Lower lobe of right lung (tissue), 2 donors: ENCODE measurements around the gene PDX1. TPM values are rescaled to one million over a fixed set of nuclear protein-coding genes. Genes with fewer than 3 reads are reported as not detected.

Source experiments
- ATAC-seq, 2 donors: fragments of 200-7000 bp; cut with Tn5 transposase; one replicate each; pipeline ENCODE4 v1.9.1; 2020 to 2022; ENCODE audit warnings: mild to moderate bottlenecking in 2 of 2, moderate library complexity in 2 of 2
- DNase-seq: peaks from one replicate; pipeline ENCODE4 v3.0.0-alpha.2; 2020
- H3K27ac ChIP-seq: fragments of 200-600 bp; one replicate; pipeline ENCODE4 v1.8.0; 2022
- H3K27me3 ChIP-seq: fragments of 200-600 bp; one replicate; pipeline ENCODE4 v1.8.0; 2022; ENCODE audit warnings: low read depth
- H3K36me3 ChIP-seq: fragments of 200-600 bp; one replicate; pipeline ENCODE4 v1.8.0; 2022; ENCODE audit warnings: mild to moderate bottlenecking
- H3K4me1 ChIP-seq: fragments of 200-600 bp; one replicate; pipeline ENCODE4 v1.8.0; 2022
- H3K4me3 ChIP-seq: fragments of 200-600 bp; one replicate; pipeline ENCODE4 v1.8.0; 2022; ENCODE audit warnings: mild to moderate bottlenecking
- H3K9me3 ChIP-seq: fragments of 200-600 bp; one replicate; pipeline ENCODE4 v1.8.0; 2022
- intact Hi-C: fragments of 100-400 bp; cut with DNase I; formaldehyde crosslinking; loops from one replicate; pipeline ENCODE4 v1.11.0; 2022
- total RNA-seq: library from RNA; stranded (reverse); fragmentation: NEBNext Ultra II Directional; extraction: Animal tissue kit (Norgen Biotek cat#: 25700); gene quantifications from one replicate; pipeline ENCODE4 v1.2.1, GENCODE V29; 2021
- TF ChIP-seq, protein P1 (sequence below): fragments of 200-600 bp; IDR thresholded peaks from one replicate; pipeline ENCODE4 v1.8.0; 2022; ENCODE audit warnings: antibody characterized with exemption, mild to moderate bottlenecking
- donor health status: DM: no; HTN: yes; CAD: no; lungs with severe emphysema.

The PDX1 gene
- total RNA-seq, 1 donor from 2014 or later: not detected

DNA sequence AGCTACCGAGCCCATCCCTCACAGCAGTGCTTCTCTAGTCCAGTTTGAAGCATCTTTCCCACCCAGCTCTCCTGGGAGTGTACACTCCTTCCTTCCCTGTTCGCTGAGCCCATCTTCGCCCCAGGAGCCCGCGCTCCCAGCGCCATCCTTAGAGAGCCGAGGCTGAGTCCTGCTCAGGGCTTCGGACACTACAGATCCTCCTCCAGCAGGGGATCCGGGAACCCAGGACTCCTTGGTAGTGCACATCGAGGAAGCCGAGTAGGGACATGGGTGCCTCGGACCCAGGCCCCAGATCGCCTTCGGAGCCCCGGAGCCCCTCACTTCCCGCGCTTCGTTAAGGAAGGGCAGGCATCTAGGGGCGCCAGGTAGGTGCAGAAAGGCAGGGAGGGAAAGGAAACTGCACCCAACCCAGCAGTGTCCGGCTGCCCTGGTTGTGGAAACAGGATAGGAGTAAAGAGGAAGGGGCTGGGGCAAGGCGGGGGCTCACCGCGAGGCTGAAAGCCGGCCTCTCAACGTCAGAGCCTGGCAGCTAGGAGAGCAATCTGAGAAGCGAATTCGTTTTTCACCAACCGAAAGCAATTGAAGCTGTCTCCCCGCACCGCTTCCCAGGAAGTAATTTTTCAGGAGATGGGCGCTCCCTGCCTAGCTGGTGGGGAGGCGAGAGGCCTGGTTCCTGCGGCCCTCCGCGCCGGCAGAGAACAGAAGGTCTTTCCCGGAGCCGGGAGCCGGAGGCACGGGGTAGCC, 1.0 kb downstream of the PDX1 start:
- intact Hi-C loops: no loop called here
- TF ChIP-seq, protein P1, sequence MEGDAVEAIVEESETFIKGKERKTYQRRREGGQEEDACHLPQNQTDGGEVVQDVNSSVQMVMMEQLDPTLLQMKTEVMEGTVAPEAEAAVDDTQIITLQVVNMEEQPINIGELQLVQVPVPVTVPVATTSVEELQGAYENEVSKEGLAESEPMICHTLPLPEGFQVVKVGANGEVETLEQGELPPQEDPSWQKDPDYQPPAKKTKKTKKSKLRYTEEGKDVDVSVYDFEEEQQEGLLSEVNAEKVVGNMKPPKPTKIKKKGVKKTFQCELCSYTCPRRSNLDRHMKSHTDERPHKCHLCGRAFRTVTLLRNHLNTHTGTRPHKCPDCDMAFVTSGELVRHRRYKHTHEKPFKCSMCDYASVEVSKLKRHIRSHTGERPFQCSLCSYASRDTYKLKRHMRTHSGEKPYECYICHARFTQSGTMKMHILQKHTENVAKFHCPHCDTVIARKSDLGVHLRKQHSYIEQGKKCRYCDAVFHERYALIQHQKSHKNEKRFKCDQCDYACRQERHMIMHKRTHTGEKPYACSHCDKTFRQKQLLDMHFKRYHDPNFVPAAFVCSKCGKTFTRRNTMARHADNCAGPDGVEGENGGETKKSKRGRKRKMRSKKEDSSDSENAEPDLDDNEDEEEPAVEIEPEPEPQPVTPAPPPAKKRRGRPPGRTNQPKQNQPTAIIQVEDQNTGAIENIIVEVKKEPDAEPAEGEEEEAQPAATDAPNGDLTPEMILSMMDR: no peak

DNA sequence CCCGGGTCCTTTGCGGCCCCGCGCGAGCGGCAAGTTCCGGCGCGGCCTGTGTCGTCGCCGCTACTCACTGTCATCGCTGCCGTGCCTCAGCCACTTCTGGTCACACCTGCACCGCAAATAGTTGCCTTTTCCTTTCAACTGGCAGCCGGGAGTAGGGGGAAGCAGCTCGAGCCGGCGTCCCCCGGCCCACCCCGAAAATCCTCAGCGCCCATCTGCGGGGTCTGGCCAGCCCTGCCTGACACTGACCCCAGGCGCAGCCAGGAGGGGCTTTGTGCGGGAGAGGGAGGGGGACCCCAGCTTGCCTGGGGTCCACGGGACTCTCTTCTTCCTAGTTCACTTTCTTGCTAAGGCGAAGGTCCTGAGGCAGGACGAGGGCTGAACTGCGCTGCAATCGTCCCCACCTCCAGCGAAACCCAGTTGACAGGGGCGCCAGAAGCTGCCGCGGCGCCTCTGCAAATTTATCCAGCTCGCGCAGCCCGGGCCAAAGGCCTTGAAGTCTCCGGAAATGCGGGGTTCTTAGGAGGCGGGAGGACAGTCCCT, 1.7 kb downstream of the PDX1 start:
- H3K4me1 ChIP-seq: peaks cover 32% of the 10 kb centered on the region
- no peak for DNase-seq
- intact Hi-C loops: no loop called here
- TF ChIP-seq, protein P1: no peak
- peak overlapping the region; percentile 51 for H3K4me3 ChIP-seq
- no peaks in the 10 kb centered on the region for H3K36me3 ChIP-seq
- H3K27me3 ChIP-seq: peaks cover 98% of the 10 kb centered on the region
- no peaks in the 10 kb centered on the region for H3K9me3 ChIP-seq
- no peak overlapping the region for H3K27ac ChIP-seq
- ATAC-seq: peak in 1 of 2 donors; percentile 21

More for the DNA sequence above, 1.0 kb downstream of the PDX1 start:
- peaks cover 98% of the 10 kb centered on the region for H3K27me3 ChIP-seq
- no peak overlapping the region for H3K27ac ChIP-seq
- DNase-seq (no peak), ATAC-seq (peak; percentile 47 to 53)
- no peaks in the 10 kb centered on the region for H3K9me3 ChIP-seq
- peaks cover 32% of the 10 kb centered on the region for H3K4me1 ChIP-seq
- H3K36me3 ChIP-seq: no peaks in the 10 kb centered on the region
- peak overlapping the region; percentile 51 for H3K4me3 ChIP-seq

DNA sequence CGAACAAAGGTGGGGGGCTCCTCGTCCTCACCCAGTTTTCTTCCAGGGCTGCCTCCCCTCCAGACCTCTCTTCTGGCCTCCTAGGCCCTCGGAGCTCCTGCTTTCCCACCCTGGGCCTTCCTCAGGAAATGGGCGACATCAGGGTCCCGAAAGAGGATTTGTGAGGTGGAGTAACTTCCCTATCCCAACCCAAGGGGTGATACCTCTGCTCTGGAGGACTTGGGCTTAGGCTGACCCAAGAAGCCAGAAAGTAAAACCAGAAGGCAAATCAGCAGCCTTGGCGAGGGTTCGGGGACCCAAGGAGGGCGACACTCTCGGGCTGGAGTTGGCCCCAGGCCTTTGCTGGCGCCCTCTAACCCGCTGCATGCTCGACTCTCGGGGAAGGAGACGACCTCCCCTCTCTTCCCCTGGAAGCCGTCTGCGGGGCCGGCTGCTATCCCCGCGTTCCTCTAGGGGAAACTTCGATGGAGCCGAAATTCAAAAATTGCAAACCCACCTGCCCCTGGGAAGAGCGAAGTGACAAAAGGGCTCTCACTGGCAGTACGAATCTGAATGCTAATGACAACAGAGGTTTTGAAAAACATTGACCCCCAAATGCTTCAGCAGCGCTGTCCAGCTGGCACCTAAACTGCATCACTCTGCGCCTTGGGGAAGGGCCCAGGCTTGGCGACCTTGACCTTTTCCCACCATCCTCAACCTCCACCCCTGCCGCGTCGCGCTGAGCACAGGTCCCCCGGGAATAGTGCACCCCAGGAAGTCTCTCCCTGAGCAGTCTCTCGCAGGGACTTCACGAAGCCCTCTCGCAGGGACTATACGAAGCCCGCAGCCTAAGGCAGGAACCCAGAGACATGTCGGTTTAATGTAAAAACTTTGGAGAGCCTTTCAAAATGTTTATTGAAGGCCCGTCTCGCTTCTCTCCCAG, 2.4 kb downstream of the PDX1 start:
- intact Hi-C loops: no loop called here
- Histone ChIP-seq H3K9me3 (no peaks in the 10 kb centered on the region), H3K27ac (no peak overlapping the region), H3K36me3 (no peaks in the 10 kb centered on the region), H3K4me3 (no peak overlapping the region), H3K4me1 (peaks cover 27% of the 10 kb centered on the region), H3K27me3 (peaks cover 98% of the 10 kb centered on the region)
- TF ChIP-seq, protein P1: no peak
- DNase-seq (no peak), ATAC-seq (no peak)

DNA sequence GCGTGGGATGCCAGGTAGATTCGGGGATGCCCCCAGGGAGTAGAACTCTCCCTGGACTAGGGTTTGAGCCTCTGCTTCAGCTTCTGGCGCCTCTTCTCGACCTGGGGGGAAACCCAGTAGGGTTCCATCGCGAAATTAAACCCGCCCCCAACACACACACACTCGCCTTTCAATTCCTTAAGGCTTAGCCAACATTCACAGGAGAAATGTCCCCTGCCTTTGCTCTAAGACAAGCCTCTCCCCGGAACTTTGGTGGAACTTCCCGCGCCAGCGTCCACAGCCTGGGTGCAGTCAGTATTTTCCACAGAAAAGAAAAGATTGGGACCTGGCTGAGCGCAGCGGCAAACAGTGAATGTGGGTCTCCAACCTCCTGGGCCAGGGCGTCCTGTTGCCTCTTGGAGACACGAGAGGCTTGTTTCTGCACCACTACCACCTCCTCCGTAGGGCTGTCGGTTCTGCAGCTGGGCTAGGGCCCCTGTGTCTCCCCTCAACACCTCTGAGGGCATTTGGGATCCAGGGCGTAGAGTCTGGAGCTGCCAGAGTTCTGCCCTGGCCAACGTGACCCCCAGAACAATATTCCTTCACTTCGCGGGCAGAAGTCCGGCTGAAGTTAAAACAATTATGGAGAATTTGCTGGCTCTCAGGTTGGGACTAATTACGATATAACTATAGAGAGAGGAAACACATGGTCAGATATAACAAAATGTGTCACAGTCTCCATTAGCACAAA, 3.2 kb downstream of the PDX1 start:
- TF ChIP-seq, protein P1: no peak
- Histone ChIP-seq H3K27ac (no peak overlapping the region), H3K27me3 (peaks cover 98% of the 10 kb centered on the region), H3K4me1 (peaks cover 21% of the 10 kb centered on the region), H3K9me3 (no peaks in the 10 kb centered on the region), H3K36me3 (no peaks in the 10 kb centered on the region), H3K4me3 (no peak overlapping the region)
- intact Hi-C loops: no loop called here
- ATAC-seq (no peak), DNase-seq (no peak)
